ENCODE measurements around the gene UBE2R2. TPM values are rescaled to one million over a fixed set of nuclear protein-coding genes. Genes with fewer than 3 reads are reported as not detected.

Gene UBE2R2
- total RNA-seq, 1 donor from 2014 or later, result 90.1 TPM

DNA sequence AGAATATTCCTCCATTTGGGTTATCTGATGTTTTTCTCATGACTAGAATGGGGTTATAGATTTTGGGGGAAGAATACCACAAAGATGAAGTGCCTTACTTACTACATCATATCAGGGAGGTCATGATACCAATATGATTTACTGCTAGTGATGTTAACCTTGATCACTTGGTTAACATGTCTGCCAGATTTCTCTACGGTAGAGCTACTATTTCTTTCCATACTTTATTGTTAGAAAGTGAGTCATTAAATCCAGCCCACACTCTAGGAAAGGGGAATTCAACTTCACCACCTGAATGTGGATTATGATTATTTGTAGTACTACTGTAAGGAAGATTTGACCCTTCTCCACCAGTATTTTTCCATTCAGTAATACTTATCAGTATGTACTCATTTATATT is 64.7 kb downstream of the UBE2R2 start:
- H3K4me3 Mint-ChIP-seq (ENCODE audit: unreplicated experiment), result no peak overlapping the region
- H3K27me3 Mint-ChIP-seq (ENCODE audit: unreplicated experiment), result peaks cover 3% of the 10 kb centered on the region
- no peak for DNase-seq
- no peaks in the 10 kb centered on the region for H3K36me3 Mint-ChIP-seq (ENCODE audit: unreplicated experiment)
- peaks cover 19% of the 10 kb centered on the region for H3K4me1 Mint-ChIP-seq (ENCODE audit: low read depth, unreplicated experiment)
- peaks cover 8% of the 10 kb centered on the region for H3K9me3 Mint-ChIP-seq (ENCODE audit: unreplicated experiment)
- no peak for TF ChIP-seq CTCF (IDR thresholded peaks at IDR 0.05; ENCODE audit: partially characterized antibody, unreplicated experiment)
- no peak overlapping the region for H3K27ac Mint-ChIP-seq (ENCODE audit: unreplicated experiment)

DNA sequence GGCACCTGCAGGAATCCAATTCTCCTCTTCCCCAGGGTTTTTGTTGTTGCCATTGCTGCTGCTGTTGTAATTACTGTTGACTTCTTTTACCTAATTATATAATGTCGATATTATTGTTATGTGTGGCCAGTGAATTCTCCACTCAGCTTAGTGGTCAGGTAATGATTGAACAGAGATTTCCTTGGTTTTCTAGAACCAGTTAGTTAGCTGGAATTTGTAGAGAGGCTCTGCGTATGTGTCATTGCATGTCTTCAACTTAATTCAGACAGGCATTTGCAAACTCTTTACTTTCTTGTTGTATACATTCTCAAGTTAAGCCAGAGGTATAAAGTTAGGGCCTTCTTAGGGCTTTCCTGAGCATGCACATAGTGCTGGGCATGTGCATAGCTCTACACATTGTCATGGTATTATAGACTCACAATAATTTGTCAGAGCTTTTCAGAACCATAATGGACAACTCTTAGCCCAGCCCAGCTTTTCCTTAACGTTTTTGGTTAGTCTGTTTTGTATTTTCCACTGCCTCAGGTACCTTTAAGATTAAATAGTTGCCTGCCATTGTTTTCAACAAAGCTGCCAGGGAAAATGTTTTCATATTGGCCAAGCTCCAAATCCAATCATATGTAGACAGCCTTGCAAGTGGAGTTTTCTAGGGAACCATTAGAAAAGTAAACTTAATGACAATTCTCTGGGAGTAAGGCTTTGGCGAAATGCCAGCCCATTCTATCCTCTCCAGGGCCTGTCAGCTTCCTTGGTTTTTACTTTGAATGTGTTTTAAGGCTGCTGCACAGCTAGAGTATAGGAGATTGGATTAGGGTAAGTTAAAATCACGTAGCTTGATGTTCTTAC is 68.1 kb downstream of the UBE2R2 start:
- H3K27me3 Mint-ChIP-seq (ENCODE audit: unreplicated experiment), result no peaks in the 10 kb centered on the region
- no peak overlapping the region for H3K27ac Mint-ChIP-seq (ENCODE audit: unreplicated experiment)
- peaks cover 9% of the 10 kb centered on the region for H3K4me1 Mint-ChIP-seq (ENCODE audit: low read depth, unreplicated experiment)
- no peaks in the 10 kb centered on the region for H3K36me3 Mint-ChIP-seq (ENCODE audit: unreplicated experiment)
- H3K9me3 Mint-ChIP-seq (ENCODE audit: unreplicated experiment), result peaks cover 5% of the 10 kb centered on the region
- no peak overlapping the region for H3K4me3 Mint-ChIP-seq (ENCODE audit: unreplicated experiment)
- no peak for TF ChIP-seq CTCF (IDR thresholded peaks at IDR 0.05; ENCODE audit: partially characterized antibody, unreplicated experiment)
- no peak for DNase-seq

- Mint-ChIP-seq H3K27me3 (ENCODE audit: unreplicated experiment) (no peaks in the 10 kb centered on the region), H3K4me1 (ENCODE audit: low read depth, unreplicated experiment) (peaks cover 7% of the 10 kb centered on the region), H3K27ac (ENCODE audit: unreplicated experiment) (no peak overlapping the region), H3K36me3 (ENCODE audit: unreplicated experiment) (no peaks in the 10 kb centered on the region), H3K4me3 (ENCODE audit: unreplicated experiment) (no peak overlapping the region), H3K9me3 (ENCODE audit: unreplicated experiment) (peaks cover 9% of the 10 kb centered on the region)
- no peak for TF ChIP-seq CTCF (IDR thresholded peaks at IDR 0.05; ENCODE audit: partially characterized antibody, unreplicated experiment)
- no peak for DNase-seq
Observed at GRCh38 chr9:33885948-33886347, 69.0 kb downstream of the UBE2R2 start.

DNA sequence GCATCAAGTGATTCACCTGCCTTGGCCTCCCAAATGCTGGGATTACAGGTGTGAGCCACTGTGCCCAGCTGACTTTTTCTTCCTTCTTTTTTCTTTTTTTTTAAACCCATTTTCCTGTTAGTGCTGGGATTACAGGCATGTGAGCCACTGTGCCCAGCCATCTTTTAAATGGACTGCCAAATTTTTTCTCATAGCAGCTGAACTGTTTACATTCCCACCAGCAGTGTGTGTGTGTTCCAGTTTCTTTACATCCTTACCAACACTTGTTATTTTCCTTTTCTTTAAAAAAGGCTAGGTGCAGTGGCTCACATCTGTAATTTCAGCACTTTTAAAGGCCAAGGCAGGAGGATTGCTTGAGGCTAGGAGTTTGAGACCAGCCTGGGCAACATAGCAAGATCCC is 76.9 kb downstream of the UBE2R2 start:
- Mint-ChIP-seq H3K36me3 (ENCODE audit: unreplicated experiment) (no peaks in the 10 kb centered on the region), H3K27ac (ENCODE audit: unreplicated experiment) (no peak overlapping the region), H3K27me3 (ENCODE audit: unreplicated experiment) (no peaks in the 10 kb centered on the region), H3K9me3 (ENCODE audit: unreplicated experiment) (peaks cover 9% of the 10 kb centered on the region), H3K4me3 (ENCODE audit: unreplicated experiment) (no peak overlapping the region), H3K4me1 (ENCODE audit: low read depth, unreplicated experiment) (no peaks in the 10 kb centered on the region)
- no peak for DNase-seq
- no peak for TF ChIP-seq CTCF (IDR thresholded peaks at IDR 0.05; ENCODE audit: partially characterized antibody, unreplicated experiment)

GRCh38 chr9:33894316-33894715 is 77.4 kb downstream of the UBE2R2 start:
- H3K4me3 Mint-ChIP-seq (ENCODE audit: unreplicated experiment), result no peak overlapping the region
- H3K36me3 Mint-ChIP-seq (ENCODE audit: unreplicated experiment), result no peaks in the 10 kb centered on the region

More at GRCh38 chr9:33894316-33894715, 77.4 kb downstream of the UBE2R2 start:
- no peak overlapping the region for H3K27ac Mint-ChIP-seq (ENCODE audit: unreplicated experiment)
- no peaks in the 10 kb centered on the region for H3K4me1 Mint-ChIP-seq (ENCODE audit: low read depth, unreplicated experiment)
- H3K9me3 Mint-ChIP-seq (ENCODE audit: unreplicated experiment), result peaks cover 9% of the 10 kb centered on the region
- no peak for DNase-seq
- no peak for TF ChIP-seq CTCF (IDR thresholded peaks at IDR 0.05; ENCODE audit: partially characterized antibody, unreplicated experiment)
- peaks cover 2% of the 10 kb centered on the region for H3K27me3 Mint-ChIP-seq (ENCODE audit: unreplicated experiment)
